ENCODE results near the gene TRERF1. TPM values are rescaled to one million over a fixed set of nuclear protein-coding genes. Genes with fewer than 3 reads are reported as not detected.
A peak's percentile ranks its signal among the peaks of the same experiment; 100 is the strongest.

TRERF1 gene
- total RNA-seq, 1 donor from 2014 or later: 8.7 TPM

GRCh38 chr6:42313038-42313437 is 138.7 kb downstream of the TRERF1 start:
- no peak for DNase-seq (ENCODE audit: low spot score)
- no peak for TF ChIP-seq CTCF (IDR thresholded peaks at IDR 0.05; ENCODE audit: unreplicated experiment)
- Mint-ChIP-seq H3K4me1 (ENCODE audit: unreplicated experiment) (peaks cover 25% of the 10 kb centered on the region), H3K27ac (ENCODE audit: unreplicated experiment) (peak overlapping the region; percentile 72), H3K4me3 (ENCODE audit: unreplicated experiment) (no peak overlapping the region), H3K9me3 (ENCODE audit: unreplicated experiment) (no peaks in the 10 kb centered on the region), H3K36me3 (ENCODE audit: low read depth, unreplicated experiment) (peaks cover 10% of the 10 kb centered on the region), H3K27me3 (ENCODE audit: unreplicated experiment) (peaks cover 7% of the 10 kb centered on the region)

DNA sequence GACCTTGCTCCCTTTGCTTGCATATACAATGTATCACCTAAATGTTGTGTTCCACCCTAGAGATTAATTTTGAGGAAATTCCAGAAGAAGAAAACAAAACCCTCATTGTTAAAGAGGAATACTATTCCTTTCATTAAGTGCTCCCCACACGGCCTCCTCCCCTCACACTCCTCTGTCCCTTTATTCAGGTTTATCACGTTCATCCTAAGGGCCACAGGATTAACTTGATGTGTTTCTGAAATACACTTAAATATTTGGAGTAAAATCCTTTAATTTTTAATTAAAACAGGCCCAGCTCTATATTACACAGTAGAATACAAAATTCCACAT is 144.6 kb downstream of the TRERF1 start:
- peaks cover 2% of the 10 kb centered on the region for H3K27me3 Mint-ChIP-seq (ENCODE audit: unreplicated experiment)
- H3K4me3 Mint-ChIP-seq (ENCODE audit: unreplicated experiment): peak overlapping the region; percentile 11
- no peak overlapping the region for H3K27ac Mint-ChIP-seq (ENCODE audit: unreplicated experiment)
- H3K9me3 Mint-ChIP-seq (ENCODE audit: unreplicated experiment): no peaks in the 10 kb centered on the region
- no peak for TF ChIP-seq CTCF (IDR thresholded peaks at IDR 0.05; ENCODE audit: unreplicated experiment)
- no peak for DNase-seq (ENCODE audit: low spot score)
- no peaks in the 10 kb centered on the region for H3K4me1 Mint-ChIP-seq (ENCODE audit: unreplicated experiment)
- H3K36me3 Mint-ChIP-seq (ENCODE audit: low read depth, unreplicated experiment): peaks cover 7% of the 10 kb centered on the region

DNA sequence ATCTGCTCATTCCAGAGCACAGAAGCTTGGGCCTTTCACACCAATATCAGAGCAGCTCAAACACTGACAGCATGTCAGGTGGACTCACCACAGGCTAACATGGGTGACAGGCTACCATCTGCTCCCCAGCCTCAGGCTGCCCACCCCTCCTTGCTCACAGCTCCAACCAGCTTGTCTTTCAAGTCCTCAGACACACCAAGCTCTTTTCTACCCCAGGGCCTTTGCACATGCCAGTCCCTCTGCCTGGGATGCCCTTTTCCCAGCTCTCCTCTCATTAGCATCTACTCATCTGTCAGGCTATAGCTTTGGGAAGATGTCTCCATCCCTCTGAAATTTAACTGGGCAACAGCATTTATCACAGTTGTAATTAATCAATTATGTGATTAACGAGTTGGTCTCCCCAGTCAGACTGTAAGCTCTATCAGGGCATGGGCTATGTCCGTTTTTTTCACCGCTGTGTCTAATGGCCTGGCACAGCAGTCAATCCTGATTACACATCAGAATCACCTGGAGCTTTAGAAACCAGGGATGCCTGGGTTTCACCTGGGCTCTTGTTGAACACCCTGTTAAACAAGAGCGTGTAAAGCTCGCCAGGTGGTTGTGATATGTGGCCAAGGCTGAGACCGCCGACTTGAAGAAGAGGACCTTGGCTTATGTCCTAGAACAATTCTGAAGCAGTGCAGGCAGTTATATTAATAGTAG is 145.1 kb downstream of the TRERF1 start:
- no peaks in the 10 kb centered on the region for H3K4me1 Mint-ChIP-seq (ENCODE audit: unreplicated experiment)
- H3K36me3 Mint-ChIP-seq (ENCODE audit: low read depth, unreplicated experiment): peaks cover 4% of the 10 kb centered on the region
- TF ChIP-seq CTCF (IDR thresholded peaks at IDR 0.05; ENCODE audit: unreplicated experiment): no peak
- peaks cover under 1% of the 10 kb centered on the region for H3K27me3 Mint-ChIP-seq (ENCODE audit: unreplicated experiment)
- DNase-seq (ENCODE audit: low spot score): no peak
- H3K9me3 Mint-ChIP-seq (ENCODE audit: unreplicated experiment): no peaks in the 10 kb centered on the region
- no peak overlapping the region for H3K27ac Mint-ChIP-seq (ENCODE audit: unreplicated experiment)
- no peak overlapping the region for H3K4me3 Mint-ChIP-seq (ENCODE audit: unreplicated experiment)

DNA sequence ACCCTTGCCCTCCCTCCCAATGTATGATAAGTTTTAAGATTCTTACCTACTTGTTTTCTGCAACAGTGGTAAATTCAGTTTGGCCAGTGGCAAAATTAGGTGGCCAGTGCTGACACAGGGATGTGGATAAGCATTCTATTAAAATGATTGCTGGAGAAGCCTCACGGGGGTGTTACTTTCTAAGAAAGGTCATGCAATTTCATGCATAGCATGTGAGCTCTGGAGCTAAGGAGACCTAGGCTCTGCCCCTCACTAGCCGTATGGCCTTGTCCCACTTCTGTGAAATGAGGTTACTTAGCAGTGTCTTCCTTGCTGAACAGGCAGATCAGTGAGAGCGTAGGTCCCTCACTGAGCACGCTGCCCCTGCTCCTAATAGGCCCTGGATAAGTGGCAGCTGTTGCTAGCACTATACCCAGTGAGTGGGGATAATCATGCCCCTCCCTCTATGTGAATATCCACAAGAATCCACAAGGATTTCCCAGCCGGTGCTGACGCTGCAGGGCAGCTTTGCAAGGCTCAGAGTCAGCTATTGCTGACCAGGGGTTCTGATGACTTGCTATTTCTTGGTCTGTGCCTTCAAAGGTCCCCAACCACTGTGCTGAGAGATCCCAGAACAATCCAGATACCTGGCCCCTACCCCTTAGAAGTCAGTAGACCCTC is 147.5 kb downstream of the TRERF1 start:
- Mint-ChIP-seq H3K4me1 (ENCODE audit: unreplicated experiment) (peaks cover 4% of the 10 kb centered on the region), H3K27ac (ENCODE audit: unreplicated experiment) (no peak overlapping the region), H3K4me3 (ENCODE audit: unreplicated experiment) (no peak overlapping the region), H3K27me3 (ENCODE audit: unreplicated experiment) (peaks cover 2% of the 10 kb centered on the region), H3K36me3 (ENCODE audit: low read depth, unreplicated experiment) (peaks cover 4% of the 10 kb centered on the region), H3K9me3 (ENCODE audit: unreplicated experiment) (no peaks in the 10 kb centered on the region)
- no peak for TF ChIP-seq CTCF (IDR thresholded peaks at IDR 0.05; ENCODE audit: unreplicated experiment)
- DNase-seq (ENCODE audit: low spot score): no peak

DNA sequence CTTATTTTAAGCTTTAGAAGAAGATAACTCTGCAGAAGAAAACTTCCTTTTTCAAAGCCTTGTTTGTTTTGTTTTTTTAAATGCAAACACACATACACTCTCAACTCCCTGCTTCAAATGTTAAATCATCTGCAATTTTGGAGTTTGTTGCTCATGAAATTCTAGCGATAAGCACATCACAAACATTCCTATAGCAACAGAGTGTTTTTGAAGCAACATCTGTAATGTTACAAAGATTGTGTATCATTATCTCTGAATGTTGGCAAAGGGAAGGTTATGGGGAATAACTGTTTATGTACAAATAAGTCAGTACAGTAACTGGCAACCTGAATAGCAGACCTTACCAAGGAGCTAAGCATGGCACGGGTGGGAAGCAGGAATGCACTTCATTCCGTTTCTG is 149.3 kb downstream of the TRERF1 start:
- Mint-ChIP-seq H3K4me1 (ENCODE audit: unreplicated experiment) (peaks cover 4% of the 10 kb centered on the region), H3K4me3 (ENCODE audit: unreplicated experiment) (no peak overlapping the region), H3K27me3 (ENCODE audit: unreplicated experiment) (peaks cover 2% of the 10 kb centered on the region), H3K27ac (ENCODE audit: unreplicated experiment) (peak overlapping the region; percentile 24), H3K9me3 (ENCODE audit: unreplicated experiment) (no peaks in the 10 kb centered on the region), H3K36me3 (ENCODE audit: low read depth, unreplicated experiment) (no peaks in the 10 kb centered on the region)
- DNase-seq (ENCODE audit: low spot score): no peak
- TF ChIP-seq CTCF (IDR thresholded peaks at IDR 0.05; ENCODE audit: unreplicated experiment): no peak
